Vagina (tissue), 2 donors: ENCODE data around the gene TMEM163. TPM values are rescaled to one million over a fixed set of nuclear protein-coding genes. Genes with fewer than 3 reads are reported as not detected.

Experiments
- DNase-seq, 2 donors: peaks; one replicate each; pipeline ENCODE4 v3.0.0-alpha.2; 2017; ENCODE audit errors: extremely low spot score in 2 of 2
- H3K27ac ChIP-seq: fragments of 200-600 bp; sonication (generic); one replicate; pipeline ENCODE4 v1.5.1; 2019
- H3K27me3 ChIP-seq: fragments of 200-600 bp; sonication (generic); one replicate; pipeline ENCODE4 v1.5.1; 2019
- H3K36me3 ChIP-seq, 2 donors: fragments of 200-600 bp; sonication (generic); one replicate each; pipeline ENCODE4 v1.5.1; 2017 to 2019
- H3K4me1 ChIP-seq: fragments of 200-600 bp; sonication (generic); one replicate; pipeline ENCODE4 v1.5.1; 2019
- H3K4me3 ChIP-seq, 2 donors: fragments of 200-600 bp; sonication (generic); 1 replicate in 1 of 2; 2 replicates in 1 of 2; pipeline ENCODE4 v1.5.1; 2016 to 2019
- H3K9me3 ChIP-seq: fragments of 200-600 bp; sonication (generic); one replicate; pipeline ENCODE4 v1.5.1; 2019
- POLR2A ChIP-seq, 2 donors: fragments of 450-650 bp; IDR thresholded peaks; one replicate each; pipeline ENCODE4 v1.6.1; 2017; ENCODE audit warnings: antibody characterized with exemption in 2 of 2, mild to moderate bottlenecking in 2 of 2, moderate library complexity in 2 of 2
- POLR2AphosphoS5 ChIP-seq, 2 donors: sonication (generic); formaldehyde crosslinking; IDR thresholded peaks; one replicate each; pipeline ENCODE4 v1.9.0; 2017; ENCODE audit warnings: antibody characterized with exemption in 2 of 2, mild to moderate bottlenecking in 2 of 2, low read depth in 1 of 2; ENCODE audit not compliant: insufficient read depth in 1 of 2
- intact Hi-C: fragments of 100-400 bp; cut with DNase I; formaldehyde crosslinking; loops from one replicate; pipeline ENCODE4 v1.15.1; 2023
- total RNA-seq: library from RNA; depleted of rRNA; stranded (reverse); fragments of >200 nt; gene quantifications from one replicate; pipeline ENCODE4 v1.2.3, GENCODE V29; 2016
- TF ChIP-seq, protein P1 (sequence below), 3 experiments: fragments of 450-650 bp in 2 of 3; fragments of 200-600 bp in 1 of 3; sonication (generic) in 1 of 3; IDR thresholded peaks; one replicate each; pipeline ENCODE4 v1.5.1; 2017 to 2019; ENCODE audit warnings: antibody characterized with exemption in 3 of 3, mild to moderate bottlenecking in 2 of 3, moderate library complexity in 2 of 3

TMEM163 gene
- total RNA-seq, 1 donor from 2014 or later: not detected

DNA sequence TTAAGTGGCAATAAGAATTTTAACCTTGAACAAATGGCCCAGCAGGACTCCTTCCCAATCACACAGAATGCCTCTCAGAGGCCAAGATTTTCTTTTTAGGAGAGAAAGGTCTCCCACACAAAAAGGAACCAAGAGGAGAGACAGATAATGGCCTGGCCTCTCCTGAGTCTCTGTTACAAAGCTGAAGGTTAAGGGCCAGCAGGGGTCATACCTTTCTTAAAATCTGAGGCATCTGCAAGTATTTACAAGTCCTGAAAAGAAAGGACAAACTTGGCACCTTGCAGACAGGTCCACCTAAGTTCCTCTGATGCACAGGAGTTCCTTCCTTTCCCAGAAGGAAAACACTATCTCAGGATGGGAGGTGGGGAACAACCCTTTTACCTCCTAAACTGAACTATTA, 142.3 kb downstream of the TMEM163 start:
- intact Hi-C loops: no loop called here
- no peaks in the 10 kb centered on the region for H3K9me3 ChIP-seq
- no peak for DNase-seq

DNA sequence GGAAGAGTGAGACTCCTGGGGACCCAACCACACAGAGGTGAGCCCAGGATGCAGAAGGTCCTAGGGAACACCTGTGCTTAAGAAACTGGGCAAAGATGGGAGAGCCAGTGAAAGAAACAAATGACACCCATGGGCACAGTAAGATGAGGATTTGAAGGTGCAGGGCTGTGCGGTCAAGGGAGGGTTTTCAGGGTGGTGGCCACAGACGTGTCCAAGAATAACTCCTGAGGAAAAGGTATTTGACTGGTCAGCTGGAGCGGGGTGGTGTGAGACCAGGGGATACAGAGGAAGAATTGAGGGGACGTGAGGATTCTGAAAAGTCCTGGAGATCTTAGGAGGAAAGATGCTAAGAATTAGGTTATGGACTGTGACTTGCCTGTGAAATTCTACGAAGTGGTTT, 142.9 kb downstream of the TMEM163 start:
- H3K4me1 ChIP-seq: no peaks in the 10 kb centered on the region
- H3K27me3 ChIP-seq: no peaks in the 10 kb centered on the region
- intact Hi-C loops: no loop called here
- H3K36me3 ChIP-seq: no peaks in the 10 kb centered on the region
- TF ChIP-seq POLR2A (IDR thresholded peaks at IDR 0.05): no peak
- TF ChIP-seq POLR2AphosphoS5 (IDR thresholded peaks at IDR 0.05; ENCODE audit: insufficient read depth in 1 of 2, low read depth in 1 of 2): no peak
- TF ChIP-seq, protein P1, sequence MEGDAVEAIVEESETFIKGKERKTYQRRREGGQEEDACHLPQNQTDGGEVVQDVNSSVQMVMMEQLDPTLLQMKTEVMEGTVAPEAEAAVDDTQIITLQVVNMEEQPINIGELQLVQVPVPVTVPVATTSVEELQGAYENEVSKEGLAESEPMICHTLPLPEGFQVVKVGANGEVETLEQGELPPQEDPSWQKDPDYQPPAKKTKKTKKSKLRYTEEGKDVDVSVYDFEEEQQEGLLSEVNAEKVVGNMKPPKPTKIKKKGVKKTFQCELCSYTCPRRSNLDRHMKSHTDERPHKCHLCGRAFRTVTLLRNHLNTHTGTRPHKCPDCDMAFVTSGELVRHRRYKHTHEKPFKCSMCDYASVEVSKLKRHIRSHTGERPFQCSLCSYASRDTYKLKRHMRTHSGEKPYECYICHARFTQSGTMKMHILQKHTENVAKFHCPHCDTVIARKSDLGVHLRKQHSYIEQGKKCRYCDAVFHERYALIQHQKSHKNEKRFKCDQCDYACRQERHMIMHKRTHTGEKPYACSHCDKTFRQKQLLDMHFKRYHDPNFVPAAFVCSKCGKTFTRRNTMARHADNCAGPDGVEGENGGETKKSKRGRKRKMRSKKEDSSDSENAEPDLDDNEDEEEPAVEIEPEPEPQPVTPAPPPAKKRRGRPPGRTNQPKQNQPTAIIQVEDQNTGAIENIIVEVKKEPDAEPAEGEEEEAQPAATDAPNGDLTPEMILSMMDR (IDR thresholded peaks at IDR 0.05): no peak
- DNase-seq: no peak
- H3K27ac ChIP-seq: no peak overlapping the region
- H3K9me3 ChIP-seq: no peaks in the 10 kb centered on the region
- no peak overlapping the region for H3K4me3 ChIP-seq

More for the DNA sequence above, 142.3 kb downstream of the TMEM163 start:
- no peaks in the 10 kb centered on the region for H3K27me3 ChIP-seq
- no peak overlapping the region for H3K4me3 ChIP-seq
- no peak overlapping the region for H3K27ac ChIP-seq
- no peaks in the 10 kb centered on the region for H3K4me1 ChIP-seq
- H3K36me3 ChIP-seq: no peaks in the 10 kb centered on the region
- TF ChIP-seq POLR2A (IDR thresholded peaks at IDR 0.05) (no peak), POLR2AphosphoS5 (IDR thresholded peaks at IDR 0.05; ENCODE audit: insufficient read depth in 1 of 2, low read depth in 1 of 2) (no peak)
- TF ChIP-seq, protein P1 (IDR thresholded peaks at IDR 0.05): no peak

DNA sequence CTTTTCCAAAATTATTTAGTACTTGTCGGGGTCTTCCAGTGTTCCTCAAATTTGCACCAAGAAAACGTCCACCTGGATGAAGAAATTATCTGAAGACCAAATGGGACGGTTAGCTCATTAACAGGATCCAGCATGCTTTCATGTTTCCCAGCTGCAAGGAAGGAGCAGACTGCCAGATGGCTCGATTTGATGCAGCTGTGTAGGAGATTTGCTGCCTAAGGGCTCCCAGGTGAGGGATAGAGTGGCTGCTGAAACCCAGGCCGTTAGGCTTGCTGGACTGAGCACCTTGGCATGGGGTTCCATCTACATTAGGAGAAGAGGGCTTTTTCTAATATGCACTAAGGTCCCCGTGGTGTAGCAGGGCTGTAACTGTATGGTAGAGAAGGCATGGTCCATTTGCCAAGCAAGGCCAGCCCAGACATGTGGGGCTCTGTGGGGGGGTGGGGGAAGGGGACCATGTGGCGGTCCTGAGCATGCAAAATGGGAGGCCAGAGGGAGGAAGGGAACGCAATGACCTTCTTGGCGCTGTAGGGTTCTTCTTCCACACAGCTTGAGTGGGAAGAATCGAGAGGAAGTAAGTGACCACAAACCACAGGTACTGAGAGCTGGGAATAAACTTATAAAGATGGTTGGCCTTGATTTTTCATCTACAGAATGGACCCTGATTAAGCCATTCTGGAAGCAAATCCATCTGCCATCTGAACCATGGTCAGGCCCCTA, 144.0 kb downstream of the TMEM163 start:
- Histone ChIP-seq H3K4me1 (no peaks in the 10 kb centered on the region), H3K36me3 (no peaks in the 10 kb centered on the region), H3K27ac (no peak overlapping the region), H3K9me3 (no peaks in the 10 kb centered on the region), H3K27me3 (no peaks in the 10 kb centered on the region), H3K4me3 (no peak overlapping the region)
- DNase-seq: no peak
- intact Hi-C loops: no loop called here
- TF ChIP-seq POLR2A (IDR thresholded peaks at IDR 0.05) (no peak), POLR2AphosphoS5 (IDR thresholded peaks at IDR 0.05; ENCODE audit: insufficient read depth in 1 of 2, low read depth in 1 of 2) (no peak)
- TF ChIP-seq, protein P1 (IDR thresholded peaks at IDR 0.05): no peak

DNA sequence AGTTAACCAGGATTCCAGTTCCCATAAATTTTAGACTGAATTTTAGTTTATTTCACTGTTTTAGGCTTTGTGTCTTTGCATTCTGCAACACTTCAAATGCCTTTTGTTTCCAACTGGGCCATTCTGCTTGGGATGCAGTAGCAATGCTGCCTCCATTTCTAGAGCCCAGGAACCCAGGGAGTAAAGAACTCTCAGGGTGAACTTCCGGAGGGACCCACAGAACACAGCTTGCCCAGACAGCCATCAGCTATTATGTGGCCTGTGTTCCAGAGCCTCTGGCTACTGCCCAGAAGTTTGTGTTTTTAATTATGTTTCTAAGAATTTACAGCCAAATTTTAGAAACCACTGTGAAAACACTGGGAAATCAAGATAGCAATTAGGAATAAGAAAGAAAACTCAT, 145.1 kb downstream of the TMEM163 start:
- H3K27me3 ChIP-seq: no peaks in the 10 kb centered on the region
- H3K9me3 ChIP-seq: no peaks in the 10 kb centered on the region
- no peak for TF ChIP-seq POLR2AphosphoS5 (IDR thresholded peaks at IDR 0.05; ENCODE audit: insufficient read depth in 1 of 2, low read depth in 1 of 2)
- TF ChIP-seq, protein P1 (IDR thresholded peaks at IDR 0.05): no peak
- TF ChIP-seq POLR2A (IDR thresholded peaks at IDR 0.05): no peak
- no peaks in the 10 kb centered on the region for H3K36me3 ChIP-seq
- intact Hi-C loops: no loop called here
- no peak overlapping the region for H3K27ac ChIP-seq
- H3K4me3 ChIP-seq: no peak overlapping the region
- DNase-seq: no peak
- no peaks in the 10 kb centered on the region for H3K4me1 ChIP-seq

DNA sequence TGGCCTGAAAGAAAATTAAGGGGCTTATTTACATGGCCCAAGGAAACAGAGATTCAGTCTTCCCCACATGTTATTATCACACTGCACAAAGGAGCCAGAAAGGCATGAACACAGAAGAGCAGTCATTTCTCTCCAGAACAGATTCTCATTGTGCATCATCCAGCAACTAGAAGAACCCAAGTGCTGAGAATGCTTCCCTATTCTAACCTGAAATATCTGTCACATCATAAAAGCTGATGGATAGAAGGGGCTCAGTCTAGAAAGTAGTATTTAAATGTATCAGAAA, 145.8 kb downstream of the TMEM163 start:
- no peak for DNase-seq
- TF ChIP-seq, protein P1 (IDR thresholded peaks at IDR 0.05): no peak
- TF ChIP-seq POLR2AphosphoS5 (IDR thresholded peaks at IDR 0.05; ENCODE audit: insufficient read depth in 1 of 2, low read depth in 1 of 2) (no peak), POLR2A (IDR thresholded peaks at IDR 0.05) (no peak)
- H3K9me3 ChIP-seq: no peaks in the 10 kb centered on the region
- intact Hi-C loops: no loop called here
- H3K4me3 ChIP-seq: no peak overlapping the region
- no peaks in the 10 kb centered on the region for H3K27me3 ChIP-seq
- H3K27ac ChIP-seq: no peak overlapping the region
- no peaks in the 10 kb centered on the region for H3K36me3 ChIP-seq
- H3K4me1 ChIP-seq: no peaks in the 10 kb centered on the region
